Left ventricle myocardium superior (tissue), 1 donor: Measurements from ENCODE around the gene WNK3. TPM values are rescaled to one million over a fixed set of nuclear protein-coding genes. Genes with fewer than 3 reads are reported as not detected.

Experiments
- ATAC-seq: fragments of 200-7000 bp; cut with Tn5 transposase; one replicate; pipeline ENCODE4 v1.9.1; 2020; ENCODE audit warnings: mild to moderate bottlenecking, moderate library complexity
- DNase-seq: peaks from one replicate; pipeline ENCODE4 v3.0.0-alpha.2; 2020
- intact Hi-C: fragments of 100-400 bp; cut with micrococcal nuclease; formaldehyde crosslinking; loops from one replicate; pipeline ENCODE4 v1.11.0; 2022
- total RNA-seq: library from RNA; stranded (reverse); fragmentation: NEBNext Ultra II Directional; extraction: Animal tissue kit (Norgen Biotek cat#: 25700); gene quantifications from one replicate; pipeline ENCODE4 v1.2.1, GENCODE V29; 2021
- donor health status: DM: no; HTN: yes; CAD: no; lungs with severe emphysema.

WNK3 gene
- total RNA-seq, 1 donor from 2014 or later = 0.92 TPM

- no peak for DNase-seq
- no peak for ATAC-seq
- intact Hi-C loops = no loop called here
These were observed 86.2 kb downstream of the WNK3 start for GRCh38 chrX:54271664-54272063.

GRCh38 chrX:54248309-54248708, 109.5 kb downstream of the WNK3 start:
- intact Hi-C loops = no loop called here
- DNase-seq (no peak), ATAC-seq (peak; percentile 35)

GRCh38 chrX:54246866-54247265, 111.0 kb downstream of the WNK3 start:
- intact Hi-C loops = no loop called here
- DNase-seq = no peak
- no peak for ATAC-seq

DNA sequence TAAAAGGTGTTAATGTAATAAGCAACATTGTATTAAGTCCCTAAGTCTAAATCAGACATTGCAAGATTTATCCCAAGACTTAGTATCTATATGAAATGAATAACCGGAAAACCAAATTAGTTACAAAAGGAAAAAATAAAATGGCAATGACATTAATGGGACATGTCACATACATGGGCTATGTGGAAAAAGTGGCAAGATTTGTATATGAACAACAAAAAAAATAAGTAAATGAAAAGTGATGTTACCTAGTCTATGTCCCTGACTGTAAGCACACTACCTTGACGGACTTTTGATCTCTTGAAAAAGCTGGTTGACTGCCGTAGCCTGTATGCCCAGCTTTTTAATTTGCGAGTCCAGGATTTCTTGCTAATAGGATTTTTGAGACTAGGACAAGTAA, 119.3 kb downstream of the WNK3 start:
- ATAC-seq (no peak), DNase-seq (no peak)
- intact Hi-C loops = no loop called here

DNA sequence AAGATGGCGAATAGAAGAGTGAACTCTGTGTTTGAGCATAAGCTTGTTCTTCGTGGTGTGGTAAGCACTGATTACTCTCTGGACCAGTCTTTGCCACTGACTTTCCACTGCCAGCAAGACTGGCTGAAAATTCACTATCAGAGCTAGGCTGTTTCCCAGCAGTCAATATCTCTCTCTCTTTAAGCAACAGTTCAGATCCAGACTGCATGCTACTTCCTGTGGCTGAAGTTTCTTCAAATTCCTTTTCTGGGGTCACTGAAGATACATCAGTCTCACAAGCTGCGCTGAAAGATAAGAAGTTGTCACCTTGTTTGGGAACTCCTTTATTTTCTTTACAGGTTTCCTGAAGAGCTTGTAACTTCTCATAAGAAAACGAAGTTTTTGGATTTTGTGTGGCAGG, 120.8 kb downstream of the WNK3 start:
- intact Hi-C loops = no loop called here
- no peak for ATAC-seq
- DNase-seq = no peak

- ATAC-seq (no peak), DNase-seq (no peak)
- intact Hi-C loops = no loop called here
These were observed 127.3 kb downstream of the WNK3 start for GRCh38 chrX:54230435-54231148.

- intact Hi-C loops = no loop called here
- DNase-seq (no peak), ATAC-seq (no peak)
These were observed 134.3 kb downstream of the WNK3 start for GRCh38 chrX:54223581-54223980.

DNA sequence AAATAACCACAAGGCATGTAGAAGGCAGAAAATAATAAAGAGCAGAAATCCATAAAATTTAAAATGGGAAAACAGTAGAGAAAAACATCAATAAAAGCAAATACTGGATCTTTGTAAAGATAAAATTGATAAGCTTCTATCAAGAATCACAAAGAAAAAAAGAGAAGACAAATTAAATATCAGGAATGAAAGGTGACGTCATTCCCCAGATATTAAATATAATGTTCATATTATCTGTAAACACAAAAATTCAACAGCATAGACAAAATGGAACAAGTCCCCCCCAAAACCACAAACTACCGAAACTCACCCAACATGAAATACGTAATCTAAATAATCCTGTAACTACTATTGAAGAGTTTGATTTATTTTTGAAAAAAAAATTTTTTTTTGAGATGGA, 144.2 kb downstream of the WNK3 start:
- ATAC-seq = no peak
- no peak for DNase-seq
- intact Hi-C loops = no loop called here

GRCh38 chrX:54208531-54208930, 149.3 kb downstream of the WNK3 start:
- DNase-seq (no peak), ATAC-seq (no peak)
- intact Hi-C loops = no loop called here

GRCh38 chrX:54198262-54198661, 159.6 kb downstream of the WNK3 start:
- no peak for ATAC-seq
- DNase-seq = no peak
- intact Hi-C loops = no loop called here

DNA sequence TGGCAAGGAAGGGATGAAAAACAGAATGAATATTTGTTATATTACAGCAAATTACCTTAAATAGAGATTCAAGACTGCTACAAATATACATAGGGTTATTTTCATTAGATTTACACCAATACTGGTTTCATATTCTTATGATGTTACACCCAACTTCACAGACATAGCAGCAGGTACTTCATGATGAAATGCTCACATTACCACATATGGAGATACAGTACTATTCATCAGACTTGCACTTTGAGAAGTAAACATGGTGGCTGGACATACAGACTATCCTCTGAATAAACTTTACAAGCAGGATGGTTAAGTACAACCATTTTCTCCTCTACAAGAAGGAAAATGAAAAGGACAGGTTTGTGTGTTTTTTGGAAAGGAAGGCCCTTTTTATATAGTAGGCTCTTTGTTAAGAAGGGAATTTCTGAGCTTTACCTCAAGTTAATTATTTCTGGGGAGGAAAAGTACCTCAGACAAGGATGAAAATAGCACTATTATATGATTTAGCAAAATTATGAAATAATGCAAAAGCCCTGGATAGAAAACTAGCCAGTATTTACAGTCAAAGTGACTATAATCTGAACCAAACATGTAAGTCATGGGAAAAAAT, 162.8 kb downstream of the WNK3 start:
- DNase-seq (no peak), ATAC-seq (no peak)
- intact Hi-C loops = no loop called here

GRCh38 chrX:54193085-54193821, 164.6 kb downstream of the WNK3 start:
- no peak for DNase-seq
- ATAC-seq = no peak

GRCh38 chrX:54184474-54184873, 173.4 kb downstream of the WNK3 start:
- intact Hi-C loops = no loop called here
- ATAC-seq (no peak), DNase-seq (no peak)

More at GRCh38 chrX:54193085-54193821, 164.6 kb downstream of the WNK3 start:
- intact Hi-C loops = no loop called here

DNA sequence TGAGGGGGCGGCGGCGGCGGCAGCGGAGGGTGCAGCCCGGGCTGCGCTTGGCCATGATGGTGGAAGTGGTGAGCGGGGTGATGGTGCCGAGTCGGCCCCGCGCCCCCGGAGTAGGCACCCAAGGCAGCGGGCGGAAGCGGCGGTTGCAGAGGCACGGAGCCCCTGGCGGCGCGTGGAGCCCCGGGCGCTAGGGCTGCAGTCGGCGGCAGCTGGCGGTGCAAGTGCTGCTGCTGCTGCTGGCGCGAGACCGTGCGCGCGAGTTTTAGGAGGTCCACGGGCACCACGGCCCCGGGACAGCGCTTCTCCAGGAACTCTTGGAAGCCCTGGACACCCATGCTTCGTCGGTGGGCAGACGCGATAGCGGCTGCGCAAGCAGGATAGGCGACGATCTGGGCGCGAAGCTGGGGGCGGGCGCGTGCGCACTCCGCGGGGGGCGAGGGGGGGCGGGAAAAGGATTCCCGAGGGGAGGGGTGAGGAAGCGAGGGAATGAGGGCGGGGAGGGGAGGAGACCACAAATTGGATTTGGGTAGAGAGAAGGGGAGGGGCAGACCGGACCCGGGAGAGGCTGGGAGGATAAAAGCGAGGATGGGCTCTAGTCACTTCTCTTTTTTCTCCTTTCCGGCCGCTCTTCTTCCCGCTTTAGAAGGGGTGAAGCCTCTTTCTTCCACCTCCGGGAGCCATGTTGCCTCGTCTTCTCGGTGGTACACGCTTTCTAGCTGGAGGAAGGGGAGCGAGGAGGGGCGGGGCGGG, 174.8 kb downstream of the WNK3 start, which contains the start of gene FAM120C:
Gene FAM120C (minus strand): TSS at position 391 of the 750 bp plus-strand sequence. CDS start 56 bp downstream, at position 335.
- intact Hi-C loops = no loop called here
- ATAC-seq = peak; percentile 95
- peak; percentile 76 for DNase-seq

GRCh38 chrX:54182194-54182863, 175.5 kb downstream of the WNK3 start:
- intact Hi-C loops = no loop called here
- ATAC-seq (peak; percentile 86), DNase-seq (peak; percentile 74)

DNA sequence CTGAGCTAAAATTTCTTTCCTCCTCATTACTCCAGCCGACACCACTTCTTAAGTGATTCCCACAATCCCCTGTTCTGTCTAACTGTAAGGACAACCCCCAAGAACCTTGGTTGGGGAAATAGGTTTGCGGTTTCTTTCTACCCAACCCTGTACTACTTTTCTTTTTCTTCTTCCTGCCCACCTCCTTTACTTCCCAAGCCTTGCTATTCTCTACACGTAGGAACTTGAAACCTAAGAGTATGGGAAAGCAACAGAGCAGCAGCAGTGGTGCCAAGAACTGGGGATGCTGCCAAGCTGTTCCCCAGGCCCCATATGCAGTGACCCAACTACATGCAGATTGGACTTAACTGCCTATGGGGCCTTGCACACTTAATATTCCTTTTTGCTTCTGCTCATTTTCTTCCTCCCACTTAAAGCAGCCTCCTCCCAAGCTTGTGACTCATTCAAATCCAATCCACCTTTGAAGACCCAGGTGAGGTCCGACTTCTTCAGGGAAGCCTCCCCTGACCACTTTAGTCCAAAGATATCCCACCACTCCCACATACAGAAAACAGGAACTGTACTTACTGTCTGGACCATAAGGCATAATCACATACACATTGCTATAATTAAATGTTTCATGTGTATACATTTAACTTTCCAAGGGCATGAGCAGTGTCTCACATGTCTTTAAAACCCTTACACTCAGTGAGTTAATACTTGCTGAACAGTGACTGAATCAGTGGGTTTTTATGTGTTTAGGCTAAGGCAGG, 176.5 kb downstream of the WNK3 start:
- ATAC-seq = no peak
- DNase-seq = no peak
- intact Hi-C loops = no loop called here

GRCh38 chrX:54180403-54180802, 177.4 kb downstream of the WNK3 start:
- DNase-seq = no peak
- intact Hi-C loops = no loop called here
- ATAC-seq = no peak
